ENCODE measurements around the gene AASS.
"Not testable (repeated sequence)": the region's sequence is repeated elsewhere in the genome, so short reads cannot be mapped to it uniquely, and the experiment has no call there.

Gene AASS
- 7.0 to 9.4 (median 8.8) reads per million in 3 donors for total RNA-seq

DNA sequence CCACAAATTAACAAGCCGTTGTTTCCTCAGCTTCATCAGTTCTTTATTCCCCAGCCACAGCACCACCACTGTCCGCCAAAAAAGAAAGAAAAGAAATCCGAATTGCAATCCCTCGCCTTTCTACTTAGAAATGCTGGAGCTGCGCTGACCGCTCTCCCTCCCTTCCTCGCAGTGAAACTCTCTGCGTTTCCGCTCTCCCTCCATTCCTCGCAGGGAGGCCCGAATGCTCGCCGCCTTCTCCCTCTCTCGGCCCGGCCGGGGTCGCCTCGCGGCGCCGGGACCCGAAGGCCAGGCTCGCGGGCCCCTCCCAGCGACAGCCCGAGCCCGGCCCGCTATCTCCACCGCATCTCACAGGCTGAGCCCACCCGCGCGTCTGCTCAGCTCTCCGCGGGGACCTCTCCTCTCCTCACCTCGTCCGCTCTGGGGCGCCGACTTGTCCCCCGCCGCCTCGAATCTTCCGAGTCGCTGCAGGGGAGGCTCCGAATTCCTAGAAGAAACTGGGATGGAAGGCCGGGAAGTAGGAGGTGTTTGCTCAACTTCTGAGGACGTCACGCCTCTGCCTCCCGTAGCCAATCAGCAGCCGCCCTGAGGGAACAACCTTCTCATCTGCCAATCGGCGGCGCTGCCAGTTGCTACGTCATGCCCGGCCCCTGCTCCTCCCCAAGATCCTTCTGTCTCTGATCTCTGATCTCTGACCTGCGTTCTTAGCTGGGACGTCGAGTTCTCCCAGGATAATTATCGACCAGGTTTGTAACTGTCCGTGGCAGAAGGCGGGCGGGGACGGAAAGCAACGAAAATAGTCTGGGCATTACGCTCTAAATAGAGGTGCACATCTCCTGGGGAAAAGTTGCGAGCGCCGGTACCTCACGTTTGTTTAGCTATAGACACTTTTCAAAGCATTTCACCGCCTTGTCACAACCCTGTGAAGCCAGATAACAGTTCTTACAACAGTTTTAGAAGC is at the start of gene AASS:
Gene AASS (minus strand): TSS at position 499 of the 961 bp plus-strand sequence. CDS start 10,523 bp downstream, outside the sequence.
- H3K27me3 ChIP-seq (replicated peaks; ENCODE audit: control insufficient read depth, insufficient read depth, low read length, poor library complexity, severe bottlenecking), result no peaks in the 10 kb centered on the region
- no peaks in the 10 kb centered on the region for H3K9me3 ChIP-seq (ENCODE audit: control insufficient read depth, low read length)
- no peaks in the 10 kb centered on the region for H3K4me1 ChIP-seq (ENCODE audit: control insufficient read depth, insufficient read depth, low read length, poor library complexity, severe bottlenecking)
- no peaks in the 10 kb centered on the region for H3K36me3 ChIP-seq (ENCODE audit: control insufficient read depth, insufficient read depth, low read length)
- peak within 1 kb of the TSS; percentile 34 for H3K27ac ChIP-seq (ENCODE audit: insufficient read depth, low read length, poor library complexity, severe bottlenecking)
- peak within 1 kb of the TSS; percentile 60 for H3K4me3 ChIP-seq (ENCODE audit: insufficient read depth, low read depth, low read length, poor library complexity, severe bottlenecking)
- DNase-seq, result peak; percentile 53 to 67 (median 62)

DNA sequence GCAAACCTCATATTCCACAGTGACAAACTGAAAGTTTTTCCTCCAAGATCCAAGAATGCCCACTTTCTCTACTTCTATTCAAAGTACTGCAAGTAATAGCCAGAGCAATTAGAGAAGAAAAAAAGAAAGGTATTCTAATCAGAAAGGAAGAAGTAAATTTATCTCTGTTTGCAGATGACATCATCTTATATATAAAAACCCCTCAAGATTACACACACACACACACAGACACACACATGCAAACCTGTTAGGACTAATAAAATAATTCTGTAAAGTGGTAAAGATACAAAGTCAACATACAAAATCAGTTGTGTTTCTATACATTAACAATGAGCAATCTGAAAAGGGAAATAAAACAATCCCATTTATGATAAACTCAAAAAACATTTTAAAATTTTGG is 44.7 kb upstream of the AASS start:
- no peak overlapping the region for H3K27ac ChIP-seq (ENCODE audit: insufficient read depth, low read length, poor library complexity, severe bottlenecking)
- no peaks in the 10 kb centered on the region for H3K4me1 ChIP-seq (ENCODE audit: control insufficient read depth, insufficient read depth, low read length, poor library complexity, severe bottlenecking)
- no peaks in the 10 kb centered on the region for H3K36me3 ChIP-seq (ENCODE audit: control insufficient read depth, insufficient read depth, low read length)
- H3K27me3 ChIP-seq (replicated peaks; ENCODE audit: control insufficient read depth, insufficient read depth, low read length, poor library complexity, severe bottlenecking), result no peaks in the 10 kb centered on the region
- no peaks in the 10 kb centered on the region for H3K9me3 ChIP-seq (ENCODE audit: control insufficient read depth, low read length)
- no peak for DNase-seq
- H3K4me3 ChIP-seq (ENCODE audit: insufficient read depth, low read depth, low read length, poor library complexity, severe bottlenecking), result no peak overlapping the region

DNA sequence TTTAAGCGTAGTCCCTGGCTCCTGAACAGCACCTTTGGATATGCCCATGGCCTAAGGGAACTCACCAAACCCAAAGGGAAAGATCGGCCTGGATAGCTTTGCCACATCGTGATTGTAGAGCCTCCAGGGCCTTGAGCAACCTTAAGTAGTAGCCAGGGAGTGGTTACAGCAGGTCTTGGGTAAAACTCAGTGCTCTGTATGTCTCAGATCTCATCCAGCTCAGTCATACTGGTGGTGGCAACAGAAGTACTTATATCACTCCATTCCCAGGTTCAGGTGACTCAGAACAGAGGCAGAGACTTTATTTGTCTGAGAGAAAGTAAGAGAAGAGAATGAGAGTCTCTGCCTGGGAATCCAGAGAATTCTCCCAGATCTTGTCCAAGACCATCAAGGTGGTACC is 39.1 kb upstream of the AASS start:
- no peaks in the 10 kb centered on the region for H3K27me3 ChIP-seq (replicated peaks; ENCODE audit: control insufficient read depth, insufficient read depth, low read length, poor library complexity, severe bottlenecking)
- no peaks in the 10 kb centered on the region for H3K4me1 ChIP-seq (ENCODE audit: control insufficient read depth, insufficient read depth, low read length, poor library complexity, severe bottlenecking)
- no peak overlapping the region for H3K27ac ChIP-seq (ENCODE audit: insufficient read depth, low read length, poor library complexity, severe bottlenecking)
- no peak overlapping the region for H3K4me3 ChIP-seq (ENCODE audit: insufficient read depth, low read depth, low read length, poor library complexity, severe bottlenecking)
- no peaks in the 10 kb centered on the region for H3K9me3 ChIP-seq (ENCODE audit: control insufficient read depth, low read length)
- no peak for DNase-seq
- no peaks in the 10 kb centered on the region for H3K36me3 ChIP-seq (ENCODE audit: control insufficient read depth, insufficient read depth, low read length)

DNA sequence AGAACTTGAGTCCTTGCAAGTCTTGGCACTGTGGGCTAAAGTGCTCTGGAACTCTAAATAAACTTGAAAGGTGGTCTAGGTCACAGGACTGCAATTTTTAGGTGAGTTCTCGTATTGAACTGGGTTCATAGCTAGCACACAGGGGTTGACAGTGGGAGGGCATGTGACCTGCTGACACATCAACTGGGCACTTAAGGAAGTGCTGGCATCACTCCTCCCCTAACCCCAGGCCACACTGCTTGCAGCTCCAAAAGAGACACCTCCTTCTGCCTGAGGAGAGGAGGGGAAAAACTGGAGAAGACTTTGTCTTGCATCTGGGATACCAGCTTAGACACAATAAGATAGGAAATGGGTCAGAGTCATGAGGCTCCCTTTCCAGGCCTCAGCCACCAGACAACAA is 38.0 kb upstream of the AASS start:
- no peaks in the 10 kb centered on the region for H3K27me3 ChIP-seq (replicated peaks; ENCODE audit: control insufficient read depth, insufficient read depth, low read length, poor library complexity, severe bottlenecking)
- H3K9me3 ChIP-seq (ENCODE audit: control insufficient read depth, low read length), result no peaks in the 10 kb centered on the region
- H3K36me3 ChIP-seq (ENCODE audit: control insufficient read depth, insufficient read depth, low read length), result no peaks in the 10 kb centered on the region
- no peak overlapping the region for H3K4me3 ChIP-seq (ENCODE audit: insufficient read depth, low read depth, low read length, poor library complexity, severe bottlenecking)
- no peak for DNase-seq
- no peaks in the 10 kb centered on the region for H3K4me1 ChIP-seq (ENCODE audit: control insufficient read depth, insufficient read depth, low read length, poor library complexity, severe bottlenecking)
- H3K27ac ChIP-seq (ENCODE audit: insufficient read depth, low read length, poor library complexity, severe bottlenecking), result no peak overlapping the region

DNA sequence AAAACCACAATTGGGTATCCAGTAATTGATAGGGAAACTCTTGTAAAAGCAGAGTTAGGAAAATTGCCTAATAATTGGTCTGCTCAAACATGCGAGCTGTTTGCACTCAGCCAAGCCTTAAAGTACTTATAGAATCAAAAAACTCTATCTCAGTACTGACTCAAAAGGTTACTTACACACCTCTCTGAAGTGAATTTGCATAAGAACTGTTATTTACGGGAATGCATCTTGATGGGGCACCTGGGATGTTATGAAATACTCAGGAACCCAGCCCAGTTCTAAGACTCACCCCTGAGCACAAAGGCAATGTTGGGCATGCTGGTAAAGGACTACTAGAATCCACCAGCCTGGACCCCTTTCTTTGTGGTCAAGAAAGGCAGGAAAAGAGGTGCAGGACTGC is 28.1 kb upstream of the AASS start:
- not testable (repeated sequence) for H3K27me3 ChIP-seq (replicated peaks; ENCODE audit: control insufficient read depth, insufficient read depth, low read length, poor library complexity, severe bottlenecking); H3K4me1 ChIP-seq (ENCODE audit: control insufficient read depth, insufficient read depth, low read length, poor library complexity, severe bottlenecking); H3K27ac ChIP-seq (ENCODE audit: insufficient read depth, low read length, poor library complexity, severe bottlenecking); DNase-seq; H3K36me3 ChIP-seq (ENCODE audit: control insufficient read depth, insufficient read depth, low read length); H3K9me3 ChIP-seq (ENCODE audit: control insufficient read depth, low read length); H3K4me3 ChIP-seq (ENCODE audit: insufficient read depth, low read depth, low read length, poor library complexity, severe bottlenecking)

DNA sequence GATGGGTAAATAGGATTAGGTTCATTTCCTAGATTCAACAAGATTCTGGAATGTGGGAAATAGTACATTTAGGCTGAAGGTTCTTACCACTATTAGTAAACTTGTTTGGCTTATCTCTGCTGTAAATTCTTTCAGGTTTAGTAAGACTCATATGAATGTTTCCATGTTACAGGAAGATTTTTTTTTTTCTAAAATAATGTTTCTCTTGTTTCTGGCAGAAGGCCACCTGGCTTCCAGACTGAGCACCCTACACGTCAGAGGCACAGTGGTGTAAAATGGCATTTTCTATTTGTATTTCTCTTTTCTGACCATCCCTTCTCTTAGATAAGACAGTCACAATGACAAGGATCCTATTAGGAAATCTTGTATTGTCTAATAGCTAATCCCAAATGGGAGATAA is 22.7 kb upstream of the AASS start:
- no peaks in the 10 kb centered on the region for H3K36me3 ChIP-seq (ENCODE audit: control insufficient read depth, insufficient read depth, low read length)
- no peak for DNase-seq
- no peak overlapping the region for H3K4me3 ChIP-seq (ENCODE audit: insufficient read depth, low read depth, low read length, poor library complexity, severe bottlenecking)
- no peaks in the 10 kb centered on the region for H3K9me3 ChIP-seq (ENCODE audit: control insufficient read depth, low read length)
- H3K27me3 ChIP-seq (replicated peaks; ENCODE audit: control insufficient read depth, insufficient read depth, low read length, poor library complexity, severe bottlenecking), result no peaks in the 10 kb centered on the region
- H3K27ac ChIP-seq (ENCODE audit: insufficient read depth, low read length, poor library complexity, severe bottlenecking), result no peak overlapping the region
- H3K4me1 ChIP-seq (ENCODE audit: control insufficient read depth, insufficient read depth, low read length, poor library complexity, severe bottlenecking), result no peaks in the 10 kb centered on the region

DNA sequence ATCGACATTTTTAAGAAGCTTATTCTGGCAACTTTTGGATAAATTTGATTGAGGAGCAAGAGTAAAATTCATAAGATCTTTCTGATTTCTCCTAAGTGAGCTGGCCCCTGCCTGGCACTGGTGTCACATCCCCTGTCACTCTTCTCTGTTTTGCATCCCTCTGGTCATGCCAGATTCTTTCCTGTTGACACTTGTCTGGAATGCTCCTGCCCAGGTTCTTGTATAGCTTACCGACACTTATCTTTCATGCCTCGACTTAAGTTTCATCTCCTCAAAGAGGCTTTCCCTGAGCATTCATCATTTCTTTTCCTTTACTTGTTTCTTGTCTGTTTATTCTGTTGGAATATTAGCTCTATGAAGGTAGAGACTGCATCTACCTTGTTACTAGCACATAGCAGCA is 22.2 kb upstream of the AASS start:
- H3K9me3 ChIP-seq (ENCODE audit: control insufficient read depth, low read length), result no peaks in the 10 kb centered on the region
- H3K27ac ChIP-seq (ENCODE audit: insufficient read depth, low read length, poor library complexity, severe bottlenecking), result no peak overlapping the region
- H3K4me3 ChIP-seq (ENCODE audit: insufficient read depth, low read depth, low read length, poor library complexity, severe bottlenecking), result no peak overlapping the region
- no peaks in the 10 kb centered on the region for H3K36me3 ChIP-seq (ENCODE audit: control insufficient read depth, insufficient read depth, low read length)
- H3K27me3 ChIP-seq (replicated peaks; ENCODE audit: control insufficient read depth, insufficient read depth, low read length, poor library complexity, severe bottlenecking), result no peaks in the 10 kb centered on the region
- no peak for DNase-seq
- H3K4me1 ChIP-seq (ENCODE audit: control insufficient read depth, insufficient read depth, low read length, poor library complexity, severe bottlenecking), result no peaks in the 10 kb centered on the region

DNA sequence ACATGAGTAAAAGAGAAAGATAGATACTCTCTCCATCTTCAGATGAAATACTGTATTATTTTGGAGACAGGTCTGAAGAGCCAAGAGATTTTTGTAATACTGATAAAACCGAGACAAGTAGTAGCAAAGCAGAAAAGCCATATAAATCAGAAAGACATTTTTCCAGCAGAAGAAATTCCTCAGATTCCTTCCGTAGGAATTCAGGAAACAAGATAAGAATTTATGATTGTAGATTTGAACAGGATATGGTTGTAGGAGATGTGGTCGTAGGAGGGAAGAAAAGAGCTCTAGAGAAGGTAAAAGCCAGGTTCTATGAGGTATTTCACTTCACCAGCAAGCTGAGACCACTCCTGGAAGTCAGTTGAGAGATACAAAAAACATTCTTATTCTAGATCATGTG is 17.6 kb upstream of the AASS start:
- H3K27me3 ChIP-seq (replicated peaks; ENCODE audit: control insufficient read depth, insufficient read depth, low read length, poor library complexity, severe bottlenecking), result no peaks in the 10 kb centered on the region
- H3K36me3 ChIP-seq (ENCODE audit: control insufficient read depth, insufficient read depth, low read length), result no peaks in the 10 kb centered on the region
- no peaks in the 10 kb centered on the region for H3K9me3 ChIP-seq (ENCODE audit: control insufficient read depth, low read length)
- no peak overlapping the region for H3K4me3 ChIP-seq (ENCODE audit: insufficient read depth, low read depth, low read length, poor library complexity, severe bottlenecking)
- no peaks in the 10 kb centered on the region for H3K4me1 ChIP-seq (ENCODE audit: control insufficient read depth, insufficient read depth, low read length, poor library complexity, severe bottlenecking)
- no peak for DNase-seq
- no peak overlapping the region for H3K27ac ChIP-seq (ENCODE audit: insufficient read depth, low read length, poor library complexity, severe bottlenecking)

DNA sequence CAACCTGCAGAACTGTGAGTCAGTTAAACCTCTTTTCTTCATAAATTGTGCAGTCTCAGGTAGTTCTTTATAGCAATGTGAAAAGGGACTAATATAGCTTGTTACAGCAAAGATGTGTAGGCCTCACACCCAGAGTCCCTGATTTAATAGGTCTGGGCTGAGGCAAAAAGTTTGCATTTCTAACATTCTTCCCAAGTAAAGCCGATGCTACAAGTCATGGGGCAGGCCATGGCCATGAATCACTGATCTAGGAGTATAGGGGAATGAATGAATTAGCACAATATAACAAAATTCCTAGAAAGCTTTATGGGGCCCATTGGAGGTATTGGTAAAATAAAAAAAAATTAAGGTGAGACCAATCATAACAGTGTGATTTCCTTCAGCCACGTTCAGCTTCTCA is 11.5 kb upstream of the AASS start:
- no peaks in the 10 kb centered on the region for H3K4me1 ChIP-seq (ENCODE audit: control insufficient read depth, insufficient read depth, low read length, poor library complexity, severe bottlenecking)
- H3K36me3 ChIP-seq (ENCODE audit: control insufficient read depth, insufficient read depth, low read length), result no peaks in the 10 kb centered on the region
- no peaks in the 10 kb centered on the region for H3K27me3 ChIP-seq (replicated peaks; ENCODE audit: control insufficient read depth, insufficient read depth, low read length, poor library complexity, severe bottlenecking)
- DNase-seq, result no peak
- no peak overlapping the region for H3K4me3 ChIP-seq (ENCODE audit: insufficient read depth, low read depth, low read length, poor library complexity, severe bottlenecking)
- H3K9me3 ChIP-seq (ENCODE audit: control insufficient read depth, low read length), result no peaks in the 10 kb centered on the region
- H3K27ac ChIP-seq (ENCODE audit: insufficient read depth, low read length, poor library complexity, severe bottlenecking), result no peak overlapping the region

DNA sequence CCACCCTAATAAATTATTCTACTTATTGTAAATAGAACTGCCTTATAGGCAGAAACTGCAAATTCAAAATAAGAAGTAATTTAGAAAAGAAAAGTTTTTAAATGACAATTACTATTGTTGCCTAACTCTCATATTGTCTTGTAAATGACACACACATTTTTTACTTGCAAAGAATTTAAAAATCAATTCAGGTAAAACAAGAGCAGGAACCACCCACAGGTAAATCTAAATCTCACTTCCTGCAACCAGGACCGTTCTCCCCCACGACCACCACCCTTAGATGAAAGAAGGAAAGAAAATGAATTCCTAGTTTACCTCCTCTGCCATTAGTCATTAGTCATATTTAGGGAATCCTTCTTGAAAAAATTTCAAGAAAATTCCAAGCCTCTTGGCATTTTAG is 4.8 kb upstream of the AASS start:
- Histone ChIP-seq H3K27me3 (replicated peaks; ENCODE audit: control insufficient read depth, insufficient read depth, low read length, poor library complexity, severe bottlenecking) (no peaks in the 10 kb centered on the region), H3K36me3 (ENCODE audit: control insufficient read depth, insufficient read depth, low read length) (no peaks in the 10 kb centered on the region), H3K27ac (ENCODE audit: insufficient read depth, low read length, poor library complexity, severe bottlenecking) (no peak overlapping the region), H3K4me3 (ENCODE audit: insufficient read depth, low read depth, low read length, poor library complexity, severe bottlenecking) (no peak overlapping the region), H3K9me3 (ENCODE audit: control insufficient read depth, low read length) (no peaks in the 10 kb centered on the region), H3K4me1 (ENCODE audit: control insufficient read depth, insufficient read depth, low read length, poor library complexity, severe bottlenecking) (no peaks in the 10 kb centered on the region)
- no peak for DNase-seq

All from effector memory CD4-positive, alpha-beta T cell (primary cell).